Nephron progenitor cell (in vitro differentiated cells): ENCODE data around the gene LRRC75A.
"Not testable (repeated sequence)": the region's sequence is repeated elsewhere in the genome, so short reads cannot be mapped to it uniquely, and the experiment has no call there.

Experiments used
- DNase-seq: peaks from one replicate; pipeline ENCODE4 v3.0.0; 2021
- H3K27ac Mint-ChIP-seq: 2 replicates; pipeline ENCODE4 v1.8.0; 2021; ENCODE audit warnings: mild to moderate bottlenecking, moderate library complexity, mixed read lengths
- H3K27me3 Mint-ChIP-seq: 2 replicates; pipeline ENCODE4 v1.8.0; 2021; ENCODE audit warnings: mild to moderate bottlenecking, low read depth, mixed read lengths; ENCODE audit not compliant: poor library complexity
- H3K36me3 Mint-ChIP-seq: 2 replicates; pipeline ENCODE4 v1.8.0; 2021; ENCODE audit warnings: low read depth, mixed read lengths
- H3K4me1 Mint-ChIP-seq: 2 replicates; pipeline ENCODE4 v1.8.0; 2021; ENCODE audit warnings: mixed read lengths
- H3K4me3 Mint-ChIP-seq: 2 replicates; pipeline ENCODE4 v1.8.0; 2021; ENCODE audit warnings: mild to moderate bottlenecking, moderate library complexity, mixed read lengths
- H3K9me3 Mint-ChIP-seq: 2 replicates; pipeline ENCODE4 v1.8.0; 2021; ENCODE audit warnings: mild to moderate bottlenecking, moderate library complexity, mixed read lengths
- CTCF ChIP-seq: fragments of 200-600 bp; sonication (generic); IDR thresholded peaks from 2 replicates; pipeline ENCODE4 v1.5.0; 2021; ENCODE audit warnings: antibody characterized with exemption

LRRC75A gene

GRCh38 chr17:16491703-16492612 lies at the start of gene LRRC75A:
Gene LRRC75A (minus strand): TSS chr17:16492193. CDS start chr17:16491990, 203 bp downstream.
- no peaks in the 10 kb centered on the region for H3K36me3 Mint-ChIP-seq
- H3K9me3 Mint-ChIP-seq, result no peaks in the 10 kb centered on the region
- H3K27me3 Mint-ChIP-seq, result peaks cover 36% of the 10 kb centered on the region
- no peak for TF ChIP-seq CTCF
- H3K4me3 Mint-ChIP-seq, result peak within 1 kb of the TSS; percentile 79
- peak; percentile 87 for DNase-seq
- no peak within 1 kb of the TSS for H3K27ac Mint-ChIP-seq
- H3K4me1 Mint-ChIP-seq, result peaks cover 54% of the 10 kb centered on the region

DNA sequence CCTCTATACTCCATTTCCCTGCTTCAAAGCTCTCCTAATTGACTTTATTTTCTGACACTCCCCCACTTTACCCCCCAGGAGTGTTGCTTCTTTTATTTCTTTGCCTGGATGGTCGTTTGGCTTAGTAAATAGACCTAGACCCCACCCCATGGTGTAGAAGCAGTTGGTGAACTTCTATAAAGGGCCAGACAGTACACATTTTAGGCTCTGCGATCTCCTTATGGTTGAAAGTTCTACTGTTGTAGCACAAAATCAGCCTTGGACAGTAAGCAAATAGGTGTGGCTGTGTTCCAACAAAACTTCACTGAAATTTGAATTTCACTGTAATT lies 45.1 kb upstream of the LRRC75A start:
- TF ChIP-seq CTCF, result no peak
- no peaks in the 10 kb centered on the region for H3K36me3 Mint-ChIP-seq
- H3K27ac Mint-ChIP-seq, result no peak overlapping the region
- H3K27me3 Mint-ChIP-seq, result peaks cover 46% of the 10 kb centered on the region
- no peak for DNase-seq
- peak overlapping the region; percentile 98 for H3K4me3 Mint-ChIP-seq
- peaks cover 23% of the 10 kb centered on the region for H3K9me3 Mint-ChIP-seq
- peaks cover 18% of the 10 kb centered on the region for H3K4me1 Mint-ChIP-seq

- DNase-seq, result no peak
- H3K9me3 Mint-ChIP-seq, result peaks cover 13% of the 10 kb centered on the region
- TF ChIP-seq CTCF, result no peak
- H3K27ac Mint-ChIP-seq, result no peak overlapping the region
- peaks cover 18% of the 10 kb centered on the region for H3K4me1 Mint-ChIP-seq
- H3K4me3 Mint-ChIP-seq, result no peak overlapping the region
- H3K36me3 Mint-ChIP-seq, result no peaks in the 10 kb centered on the region
- H3K27me3 Mint-ChIP-seq, result peaks cover 64% of the 10 kb centered on the region
Measured at GRCh38 chr17:16534236-16534635, 42.2 kb upstream of the LRRC75A start.

- Mint-ChIP-seq H3K4me3 (no peak overlapping the region), H3K4me1 (peaks cover 2% of the 10 kb centered on the region), H3K36me3 (no peaks in the 10 kb centered on the region), H3K27me3 (peaks cover 59% of the 10 kb centered on the region), H3K27ac (no peak overlapping the region), H3K9me3 (no peaks in the 10 kb centered on the region)
- no peak for TF ChIP-seq CTCF
- no peak for DNase-seq
Measured at GRCh38 chr17:16529906-16530305, 37.9 kb upstream of the LRRC75A start.

- H3K27ac Mint-ChIP-seq, result no peak overlapping the region
- H3K4me3 Mint-ChIP-seq, result no peak overlapping the region
- no peaks in the 10 kb centered on the region for H3K9me3 Mint-ChIP-seq
- TF ChIP-seq CTCF, result no peak
- no peak for DNase-seq
- H3K36me3 Mint-ChIP-seq, result no peaks in the 10 kb centered on the region
- peaks cover 4% of the 10 kb centered on the region for H3K4me1 Mint-ChIP-seq
- peaks cover 54% of the 10 kb centered on the region for H3K27me3 Mint-ChIP-seq
Measured at GRCh38 chr17:16527298-16527697, 35.3 kb upstream of the LRRC75A start.

GRCh38 chr17:16525556-16525955 lies 33.6 kb upstream of the LRRC75A start:
- H3K9me3 Mint-ChIP-seq, H3K27ac Mint-ChIP-seq, H3K4me3 Mint-ChIP-seq, DNase-seq, H3K36me3 Mint-ChIP-seq, H3K4me1 Mint-ChIP-seq: not testable (repeated sequence)
- TF ChIP-seq CTCF, result peak; percentile 9
- H3K27me3 Mint-ChIP-seq, result peaks cover 36% of the 10 kb centered on the region
